GM19468 (cell line): Measurements from ENCODE around the gene MYO5A.

Experiments
- ATAC-seq: cut with Tn5 transposase; IDR thresholded peaks from one replicate; pipeline ENCODE4 v1.9.1; 2021; ENCODE audit warnings: mild to moderate bottlenecking, moderate library complexity, moderate number of reproducible peaks; ENCODE audit not compliant: unreplicated experiment; ENCODE audit errors: extremely low read depth

Gene MYO5A

GRCh38 chr15:52343831-52344230 lies 184.8 kb downstream of the MYO5A start:
- ATAC-seq: no peak

DNA sequence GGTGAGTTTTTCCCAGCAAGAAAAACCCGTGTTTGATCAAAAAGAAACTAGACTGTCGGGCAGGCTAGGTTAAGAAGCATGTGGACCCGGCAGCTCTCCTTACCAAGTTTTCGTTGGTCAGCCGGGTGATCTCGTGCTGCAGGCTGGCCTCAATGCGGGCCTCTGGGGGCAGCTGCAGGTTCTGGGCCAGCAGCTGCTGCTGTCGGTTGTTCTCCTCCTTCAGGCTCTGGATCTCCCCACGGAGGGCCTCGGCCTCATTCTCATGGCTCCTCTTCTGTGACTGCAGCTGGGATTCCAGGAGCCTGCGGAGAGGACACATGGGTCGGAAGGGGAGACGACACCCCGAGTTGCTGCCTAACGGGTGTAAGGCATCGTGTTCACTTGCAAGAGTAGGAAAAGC lies 188.6 kb downstream of the MYO5A start:
- no peak for ATAC-seq

- no peak for ATAC-seq
Observed at GRCh38 chr15:52338891-52339290, 189.8 kb downstream of the MYO5A start.

DNA sequence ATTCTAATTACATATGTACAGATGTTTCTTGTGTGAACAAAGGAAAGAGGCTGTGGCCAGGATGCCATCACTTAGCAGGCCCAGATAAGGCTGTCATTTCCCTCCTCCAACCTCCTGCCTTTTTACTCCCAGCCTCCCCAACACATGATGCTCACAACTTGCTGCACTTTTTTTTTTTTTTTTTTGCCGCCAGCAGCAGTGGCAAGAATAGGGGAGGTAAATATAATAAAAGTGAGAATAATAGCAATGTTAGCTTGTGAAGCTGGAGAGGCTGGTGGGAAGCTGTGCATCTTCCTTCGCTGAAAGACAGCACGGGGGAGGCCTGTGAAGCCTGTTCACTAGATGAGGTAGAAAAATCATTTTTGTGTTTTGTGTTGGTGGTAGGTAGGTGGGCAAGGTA lies 190.6 kb downstream of the MYO5A start:
- no peak for ATAC-seq

GRCh38 chr15:52337198-52337853 lies 191.4 kb downstream of the MYO5A start:
- ATAC-seq: no peak

- no peak for ATAC-seq
Observed at GRCh38 chr15:52336529-52336928, 192.2 kb downstream of the MYO5A start.

GRCh38 chr15:52334491-52335160 lies 194.1 kb downstream of the MYO5A start:
- ATAC-seq: no peak

DNA sequence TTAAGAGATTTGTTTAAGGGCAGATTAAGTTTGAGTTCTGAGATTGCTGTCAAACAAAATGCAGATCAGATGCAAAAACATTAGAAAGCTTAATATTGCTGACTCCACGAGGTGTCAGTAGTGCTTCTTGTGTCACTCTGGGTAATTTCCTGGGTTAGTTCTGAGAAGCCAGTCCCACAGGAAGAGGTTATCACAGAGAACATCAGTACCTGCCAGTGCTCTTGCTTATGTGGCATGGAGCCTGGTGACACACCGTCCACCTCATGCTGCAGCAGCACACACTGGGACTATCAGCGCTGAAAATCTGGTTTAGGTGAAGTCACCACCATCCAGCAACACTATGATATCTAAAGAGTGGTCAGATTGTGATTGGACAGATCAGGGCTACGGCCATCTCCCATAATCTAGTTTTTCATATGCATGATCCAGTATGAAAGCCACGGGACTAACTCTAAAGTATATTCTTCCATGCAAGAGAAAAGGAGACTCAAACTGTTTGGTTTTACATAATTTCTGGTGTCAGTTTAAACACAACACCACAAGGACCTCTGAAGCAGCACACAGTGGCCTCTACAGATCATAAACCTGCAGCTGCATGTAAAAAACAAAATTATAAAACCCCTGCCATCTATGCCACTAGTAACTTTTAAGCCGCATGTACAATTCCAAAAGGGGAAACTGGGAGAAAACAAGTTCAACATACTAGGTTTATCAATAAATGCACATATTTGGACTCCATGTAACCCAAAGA lies 197.0 kb downstream of the MYO5A start:
- no peak for ATAC-seq

DNA sequence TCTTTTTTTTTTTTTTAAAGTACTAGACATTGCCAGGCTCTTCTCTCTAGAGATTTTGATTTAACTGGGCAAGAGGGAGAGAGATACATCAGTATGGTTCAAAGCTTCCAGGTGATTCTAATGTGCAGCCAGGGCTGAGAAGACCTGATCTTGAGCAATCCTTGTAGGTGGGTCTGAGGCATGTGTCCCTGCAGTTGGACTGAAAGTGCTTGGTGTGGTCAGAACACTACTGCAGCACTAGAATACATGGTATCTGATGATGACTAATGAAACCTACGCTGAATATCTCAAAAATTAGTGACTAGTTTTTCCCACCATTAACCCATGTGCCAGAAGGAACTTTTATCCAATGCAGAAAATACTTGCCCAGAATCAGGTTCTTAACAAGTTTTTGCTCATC lies 198.7 kb downstream of the MYO5A start:
- ATAC-seq: no peak

GRCh38 chr15:52329150-52329549 lies 199.5 kb downstream of the MYO5A start:
- ATAC-seq: no peak

DNA sequence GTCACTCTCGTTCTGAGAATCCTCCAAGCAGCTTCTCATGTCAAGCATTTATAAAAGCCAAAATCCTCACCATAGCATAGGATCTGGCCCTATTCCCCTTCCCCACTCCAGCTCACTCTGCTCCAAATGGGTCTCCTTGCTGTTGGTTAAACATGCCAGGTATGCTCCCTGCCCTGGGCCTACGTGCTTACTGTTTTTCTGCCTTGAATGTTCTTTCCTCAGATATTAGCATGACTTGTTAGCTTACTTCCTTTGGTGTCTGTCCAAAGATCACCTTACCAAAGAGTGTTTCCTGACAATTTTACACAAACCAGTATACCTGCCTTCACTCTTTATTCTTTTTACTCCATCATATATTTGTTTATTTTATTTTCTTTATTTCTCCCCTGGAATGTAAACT lies 200.0 kb downstream of the MYO5A start:
- no peak for ATAC-seq

DNA sequence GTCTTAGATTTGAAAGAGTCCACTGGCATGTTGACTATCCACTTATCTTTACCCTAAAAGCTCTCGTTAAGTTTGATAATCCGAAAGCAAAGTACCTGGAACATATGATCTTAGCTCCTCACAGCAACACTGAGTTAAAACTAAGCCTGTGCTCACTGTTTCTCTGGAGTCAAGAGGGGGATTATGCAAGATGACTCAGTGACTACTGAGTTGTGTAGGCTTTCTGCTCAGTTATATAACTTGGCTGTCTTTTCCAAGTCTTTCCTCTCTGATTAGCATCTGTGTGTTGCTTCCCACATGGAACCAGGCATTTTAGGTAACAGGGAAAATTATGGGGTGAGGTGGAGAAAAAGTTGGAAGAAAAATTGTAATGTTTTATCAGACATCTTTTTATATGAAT lies 201.9 kb downstream of the MYO5A start:
- ATAC-seq: no peak

- ATAC-seq: no peak
Observed at GRCh38 chr15:52324109-52324508, 204.6 kb downstream of the MYO5A start.

GRCh38 chr15:52318729-52319500 lies 209.8 kb downstream of the MYO5A start:
- ATAC-seq: no peak

- no peak for ATAC-seq
Observed at GRCh38 chr15:52317688-52318087, 211.0 kb downstream of the MYO5A start.

GRCh38 chr15:52317022-52317421 lies 211.7 kb downstream of the MYO5A start:
- no peak for ATAC-seq

DNA sequence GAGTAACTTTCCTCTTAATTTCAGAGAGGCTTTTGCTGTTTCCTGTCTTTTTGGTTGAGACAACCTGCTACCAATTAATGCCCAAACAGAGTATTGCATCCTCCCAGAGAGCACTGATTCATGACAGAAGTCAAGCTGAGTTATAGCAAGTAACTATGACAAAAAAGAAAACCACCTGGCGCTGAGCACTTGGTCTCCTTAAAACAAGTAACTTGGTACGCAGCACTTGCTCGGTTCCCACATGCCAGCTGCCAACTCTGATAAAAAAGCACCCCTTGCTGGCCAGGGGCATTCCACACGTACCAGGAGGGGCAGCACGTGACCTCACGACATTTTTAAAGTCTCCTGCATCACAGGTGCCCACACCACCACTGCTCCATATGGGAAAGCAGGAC lies 219.5 kb downstream of the MYO5A start:
- peak; percentile 36 for ATAC-seq

- peak; percentile 27 for ATAC-seq
Observed at GRCh38 chr15:52308446-52309153, 220.1 kb downstream of the MYO5A start.

DNA sequence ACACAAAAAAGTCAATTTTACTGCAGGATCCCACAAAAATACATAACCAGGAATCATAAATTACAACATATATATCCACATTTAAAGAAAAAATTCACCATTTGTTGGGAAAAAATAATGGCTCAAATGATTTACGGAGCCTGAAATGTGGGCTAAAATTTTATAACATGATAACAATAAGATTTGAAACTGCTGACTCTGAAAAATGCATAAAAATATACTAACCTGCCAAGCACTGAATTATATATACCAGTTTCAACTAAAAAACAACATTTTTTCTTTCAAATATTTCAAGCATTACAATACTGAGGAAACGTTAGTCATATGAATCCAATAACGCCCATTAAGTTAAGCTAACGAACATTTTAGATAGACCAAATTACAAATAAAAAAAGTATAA lies 220.8 kb downstream of the MYO5A start:
- ATAC-seq: no peak

DNA sequence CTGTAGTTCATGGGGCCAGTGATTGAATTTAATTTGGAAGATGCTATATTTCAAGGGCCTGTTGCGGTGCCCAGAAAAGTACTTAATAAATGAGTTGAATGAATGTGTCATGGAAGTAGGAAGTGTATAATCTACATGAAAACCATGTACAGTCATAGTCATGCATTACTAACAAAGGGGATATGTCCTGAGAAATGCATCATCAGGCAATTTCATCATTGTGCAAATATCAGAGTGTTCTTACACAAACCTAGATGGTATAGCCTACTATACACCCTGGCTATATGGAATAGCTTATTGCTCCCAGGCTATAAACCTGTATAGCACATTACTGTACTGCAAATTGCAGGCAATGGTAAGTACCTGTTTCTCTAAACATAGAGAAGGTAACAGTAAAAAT lies 222.4 kb downstream of the MYO5A start:
- no peak for ATAC-seq
